Measurements from ENCODE around the gene NALCN.

The NALCN gene

DNA sequence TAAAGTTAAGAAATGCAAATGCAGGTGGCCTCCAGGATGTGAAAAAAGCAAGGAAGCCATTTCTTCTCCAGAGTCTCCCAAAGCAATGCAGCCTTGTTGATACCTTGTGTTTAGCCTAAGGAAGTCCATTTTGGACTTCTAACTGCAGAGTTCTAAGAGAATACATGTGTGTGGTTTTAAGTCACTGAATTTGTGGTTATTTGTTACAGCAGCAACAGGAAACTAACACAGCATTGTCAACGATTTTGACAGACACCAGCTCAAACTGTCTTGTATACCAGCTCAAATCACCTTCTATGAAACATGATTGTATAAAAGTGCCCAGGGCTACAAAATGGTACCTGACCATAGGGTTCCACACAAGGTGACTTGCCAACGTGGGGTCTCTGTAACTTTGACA is 151.4 kb downstream of the NALCN start:
- peaks cover 7% of the 10 kb centered on the region for H3K4me1 Mint-ChIP-seq (ENCODE audit: low read depth)
- H3K4me3 Mint-ChIP-seq, result no peak overlapping the region
- H3K27ac Mint-ChIP-seq, result no peak overlapping the region
- peaks cover 12% of the 10 kb centered on the region for H3K27me3 Mint-ChIP-seq (ENCODE audit: low read depth)
- H3K36me3 Mint-ChIP-seq (ENCODE audit: low read depth), result no peaks in the 10 kb centered on the region
- no peaks in the 10 kb centered on the region for H3K9me3 Mint-ChIP-seq
- DNase-seq (ENCODE audit: low spot score), result no peak

DNA sequence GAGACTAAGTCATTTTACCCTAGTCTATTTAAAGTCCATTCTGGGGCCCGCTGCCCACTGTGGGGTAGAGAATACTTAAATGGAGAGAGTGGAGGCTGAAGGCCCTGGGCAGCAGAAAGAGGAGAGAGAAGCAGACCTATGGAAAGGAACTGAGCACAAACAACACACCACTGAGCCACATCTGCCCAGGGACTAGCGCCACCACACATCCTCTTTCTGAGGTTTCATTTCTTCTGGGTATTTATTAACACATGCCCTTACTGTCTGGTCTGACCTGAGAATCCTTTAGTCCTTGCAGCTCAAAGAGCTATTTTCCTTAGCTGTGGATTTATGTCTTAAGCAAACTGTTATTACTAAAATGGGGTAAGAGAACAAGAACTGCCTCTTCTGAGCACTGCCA is 154.0 kb downstream of the NALCN start:
- H3K9me3 Mint-ChIP-seq, result no peaks in the 10 kb centered on the region
- no peak for DNase-seq (ENCODE audit: low spot score)
- H3K27me3 Mint-ChIP-seq (ENCODE audit: low read depth), result peaks cover 13% of the 10 kb centered on the region
- no peaks in the 10 kb centered on the region for H3K36me3 Mint-ChIP-seq (ENCODE audit: low read depth)
- no peak overlapping the region for H3K4me3 Mint-ChIP-seq
- H3K4me1 Mint-ChIP-seq (ENCODE audit: low read depth), result peaks cover 13% of the 10 kb centered on the region
- no peak overlapping the region for H3K27ac Mint-ChIP-seq

DNA sequence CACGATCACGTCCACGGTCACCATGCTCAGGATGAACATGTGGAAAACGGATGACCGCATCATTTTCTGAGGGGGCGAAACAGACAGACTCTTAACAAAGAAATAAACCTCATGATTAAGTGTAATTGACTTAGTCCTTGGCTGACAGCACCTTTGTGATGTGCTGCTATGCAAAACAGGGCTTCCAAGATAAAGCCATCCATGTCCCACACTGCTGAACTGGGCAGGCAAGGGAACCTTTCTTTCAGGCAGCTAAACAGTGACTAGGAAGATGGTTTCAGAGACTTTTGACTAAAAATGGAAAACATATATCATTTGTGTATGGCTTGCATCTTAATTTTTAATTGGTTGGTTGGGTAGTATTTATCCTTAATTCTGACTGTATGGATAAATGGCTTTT is 157.8 kb downstream of the NALCN start:
- peaks cover 6% of the 10 kb centered on the region for H3K4me1 Mint-ChIP-seq (ENCODE audit: low read depth)
- no peaks in the 10 kb centered on the region for H3K36me3 Mint-ChIP-seq (ENCODE audit: low read depth)
- H3K27me3 Mint-ChIP-seq (ENCODE audit: low read depth), result peaks cover 13% of the 10 kb centered on the region
- no peak overlapping the region for H3K27ac Mint-ChIP-seq
- no peak for DNase-seq (ENCODE audit: low spot score)
- no peaks in the 10 kb centered on the region for H3K9me3 Mint-ChIP-seq
- H3K4me3 Mint-ChIP-seq, result no peak overlapping the region

GRCh38 chr13:101258071-101258470 is 158.2 kb downstream of the NALCN start:
- H3K4me3 Mint-ChIP-seq, result no peak overlapping the region
- DNase-seq (ENCODE audit: low spot score), result peak; percentile 78
- peaks cover 6% of the 10 kb centered on the region for H3K4me1 Mint-ChIP-seq (ENCODE audit: low read depth)
- H3K27me3 Mint-ChIP-seq (ENCODE audit: low read depth), result peaks cover 13% of the 10 kb centered on the region
- H3K9me3 Mint-ChIP-seq, result no peaks in the 10 kb centered on the region
- H3K27ac Mint-ChIP-seq, result no peak overlapping the region
- no peaks in the 10 kb centered on the region for H3K36me3 Mint-ChIP-seq (ENCODE audit: low read depth)

- Mint-ChIP-seq H3K9me3 (peaks cover 5% of the 10 kb centered on the region), H3K27me3 (ENCODE audit: low read depth) (peaks cover 5% of the 10 kb centered on the region), H3K36me3 (ENCODE audit: low read depth) (no peaks in the 10 kb centered on the region), H3K27ac (no peak overlapping the region), H3K4me1 (ENCODE audit: low read depth) (peaks cover 6% of the 10 kb centered on the region), H3K4me3 (no peak overlapping the region)
- DNase-seq (ENCODE audit: low spot score), result no peak
These were observed 167.4 kb downstream of the NALCN start for GRCh38 chr13:101248739-101249514.

DNA sequence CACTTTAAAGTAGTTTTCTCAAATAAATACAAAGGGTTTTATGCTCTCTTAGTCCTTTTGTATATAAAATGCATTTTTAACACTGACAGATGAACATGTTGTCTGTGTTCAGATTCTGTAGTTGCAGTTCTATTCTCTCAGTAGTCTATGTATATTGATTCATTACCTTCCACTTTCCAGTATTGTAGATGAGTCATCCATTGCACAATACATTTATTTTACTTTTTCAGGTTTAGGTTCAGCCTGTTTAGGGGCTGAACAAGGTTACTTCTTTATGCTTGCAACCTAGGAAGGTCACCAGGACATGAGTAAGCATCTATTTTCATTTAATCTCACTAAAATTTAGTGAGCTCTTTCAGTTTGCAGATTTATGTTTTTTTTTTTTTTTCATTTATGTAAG is 173.6 kb downstream of the NALCN start:
- no peak overlapping the region for H3K4me3 Mint-ChIP-seq
- no peaks in the 10 kb centered on the region for H3K9me3 Mint-ChIP-seq
- no peak for DNase-seq (ENCODE audit: low spot score)
- H3K36me3 Mint-ChIP-seq (ENCODE audit: low read depth), result no peaks in the 10 kb centered on the region
- no peak overlapping the region for H3K27ac Mint-ChIP-seq
- peaks cover 6% of the 10 kb centered on the region for H3K4me1 Mint-ChIP-seq (ENCODE audit: low read depth)
- no peaks in the 10 kb centered on the region for H3K27me3 Mint-ChIP-seq (ENCODE audit: low read depth)

GRCh38 chr13:101238555-101238954 is 177.8 kb downstream of the NALCN start:
- no peaks in the 10 kb centered on the region for H3K9me3 Mint-ChIP-seq
- H3K36me3 Mint-ChIP-seq (ENCODE audit: low read depth), result no peaks in the 10 kb centered on the region
- H3K27me3 Mint-ChIP-seq (ENCODE audit: low read depth), result no peaks in the 10 kb centered on the region
- H3K4me3 Mint-ChIP-seq, result no peak overlapping the region
- no peak for DNase-seq (ENCODE audit: low spot score)
- H3K27ac Mint-ChIP-seq, result no peak overlapping the region
- no peaks in the 10 kb centered on the region for H3K4me1 Mint-ChIP-seq (ENCODE audit: low read depth)

DNA sequence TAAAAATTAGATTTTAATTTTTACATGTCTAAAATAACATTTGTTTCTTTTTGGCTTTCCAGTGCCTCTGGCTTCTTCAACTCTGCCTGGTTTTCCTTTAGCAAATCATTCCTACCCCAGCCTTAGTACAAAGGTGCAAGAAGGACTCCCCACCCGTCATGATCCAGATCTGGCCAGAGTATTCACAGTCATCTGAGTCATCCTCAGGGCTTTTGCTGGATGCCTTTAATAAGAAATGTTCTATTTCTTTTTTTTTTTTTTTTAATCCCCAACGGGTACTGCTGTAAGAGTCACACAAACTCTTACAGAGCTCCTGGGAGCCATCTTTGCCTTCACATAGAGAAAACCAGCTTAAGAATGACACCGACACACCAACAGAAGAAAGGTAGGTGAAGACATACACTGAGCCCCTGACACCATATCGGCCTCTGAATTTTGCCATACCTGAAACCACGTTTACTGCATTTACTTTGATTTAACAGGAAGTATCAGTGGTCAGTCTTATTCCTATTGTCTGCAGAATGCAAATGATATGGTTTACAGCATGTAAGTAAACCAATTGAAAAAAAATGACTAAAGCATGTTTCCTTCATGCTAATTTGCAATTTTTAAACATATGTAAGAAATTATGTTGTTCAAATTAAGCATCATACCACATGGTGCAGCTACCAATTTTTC is 184.4 kb downstream of the NALCN start:
- DNase-seq (ENCODE audit: low spot score), result no peak
- Mint-ChIP-seq H3K4me1 (ENCODE audit: low read depth) (no peaks in the 10 kb centered on the region), H3K9me3 (no peaks in the 10 kb centered on the region)

GRCh38 chr13:101230271-101230890 is 185.9 kb downstream of the NALCN start:
- H3K4me1 Mint-ChIP-seq (ENCODE audit: low read depth), result no peaks in the 10 kb centered on the region
- no peaks in the 10 kb centered on the region for H3K27me3 Mint-ChIP-seq (ENCODE audit: low read depth)
- no peaks in the 10 kb centered on the region for H3K9me3 Mint-ChIP-seq
- no peak overlapping the region for H3K4me3 Mint-ChIP-seq
- H3K27ac Mint-ChIP-seq, result no peak overlapping the region
- no peaks in the 10 kb centered on the region for H3K36me3 Mint-ChIP-seq (ENCODE audit: low read depth)
- DNase-seq (ENCODE audit: low spot score), result no peak

More for the DNA sequence above, 184.4 kb downstream of the NALCN start:
- Mint-ChIP-seq H3K27ac (no peak overlapping the region), H3K4me3 (no peak overlapping the region), H3K27me3 (ENCODE audit: low read depth) (no peaks in the 10 kb centered on the region), H3K36me3 (ENCODE audit: low read depth) (no peaks in the 10 kb centered on the region)

DNA sequence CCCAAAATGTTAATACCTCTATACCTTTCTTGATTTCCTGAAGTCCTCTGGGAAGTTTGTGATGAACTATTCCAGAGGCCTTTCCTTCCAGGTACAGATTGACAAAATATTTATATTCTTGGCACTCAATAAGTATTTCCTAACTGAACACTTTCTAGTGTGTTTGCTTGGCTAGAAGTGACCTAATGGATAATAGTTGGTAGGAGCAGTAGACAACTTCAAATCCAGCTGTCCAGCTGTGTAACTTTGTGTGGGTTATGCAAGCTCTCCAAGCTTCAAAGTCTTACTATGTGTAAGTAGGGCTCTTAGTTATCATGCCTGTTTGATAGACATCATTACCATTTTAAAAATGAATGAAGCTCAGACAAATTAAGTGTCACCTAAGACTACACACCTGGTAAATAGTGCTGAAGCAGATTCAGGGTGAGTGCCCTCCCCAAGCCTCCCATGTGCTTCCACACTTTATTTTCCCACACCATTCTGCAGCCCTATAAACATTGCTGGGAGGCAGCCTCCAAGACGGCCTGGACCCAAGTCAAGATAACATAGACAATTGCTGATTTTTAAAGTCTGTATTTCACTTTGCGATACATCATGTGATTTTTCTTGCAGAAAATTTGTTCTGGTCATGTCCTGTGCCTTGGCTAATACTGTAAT is 196.6 kb downstream of the NALCN start:
- Mint-ChIP-seq H3K27me3 (ENCODE audit: low read depth) (no peaks in the 10 kb centered on the region), H3K4me3 (no peak overlapping the region), H3K36me3 (ENCODE audit: low read depth) (no peaks in the 10 kb centered on the region), H3K4me1 (ENCODE audit: low read depth) (no peaks in the 10 kb centered on the region), H3K27ac (no peak overlapping the region), H3K9me3 (no peaks in the 10 kb centered on the region)
- DNase-seq (ENCODE audit: low spot score), result no peak

- no peak overlapping the region for H3K27ac Mint-ChIP-seq
- H3K4me3 Mint-ChIP-seq, result no peak overlapping the region
- no peaks in the 10 kb centered on the region for H3K27me3 Mint-ChIP-seq (ENCODE audit: low read depth)
- no peaks in the 10 kb centered on the region for H3K9me3 Mint-ChIP-seq
- DNase-seq (ENCODE audit: low spot score), result no peak
- H3K36me3 Mint-ChIP-seq (ENCODE audit: low read depth), result no peaks in the 10 kb centered on the region
- no peaks in the 10 kb centered on the region for H3K4me1 Mint-ChIP-seq (ENCODE audit: low read depth)
These were observed 197.8 kb downstream of the NALCN start for GRCh38 chr13:101218484-101218883.

DNA sequence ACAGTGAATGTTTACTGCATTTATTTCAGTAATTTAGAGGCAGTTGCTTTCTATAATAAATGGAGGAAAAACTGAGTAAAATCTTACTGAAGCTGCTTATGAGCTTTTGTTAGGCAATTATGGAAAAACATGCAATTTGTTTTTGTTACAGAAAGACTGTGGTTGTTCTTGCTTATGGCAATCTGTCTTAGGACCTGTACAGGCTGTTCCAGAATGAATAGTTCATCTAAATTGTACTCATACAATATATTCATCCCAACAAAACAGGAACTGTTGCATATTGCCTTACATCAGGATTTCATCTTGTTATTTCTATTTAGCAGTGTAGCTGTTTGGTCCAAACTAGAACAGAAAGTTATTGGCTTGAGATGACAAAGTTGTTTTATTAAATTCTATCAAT is 199.2 kb downstream of the NALCN start:
- H3K36me3 Mint-ChIP-seq (ENCODE audit: low read depth), result no peaks in the 10 kb centered on the region
- H3K9me3 Mint-ChIP-seq, result no peaks in the 10 kb centered on the region
- H3K27ac Mint-ChIP-seq, result no peak overlapping the region
- H3K4me1 Mint-ChIP-seq (ENCODE audit: low read depth), result no peaks in the 10 kb centered on the region
- no peak for DNase-seq (ENCODE audit: low spot score)
- no peak overlapping the region for H3K4me3 Mint-ChIP-seq
- H3K27me3 Mint-ChIP-seq (ENCODE audit: low read depth), result no peaks in the 10 kb centered on the region

GRCh38 chr13:101211261-101211660 is 205.0 kb downstream of the NALCN start:
- no peaks in the 10 kb centered on the region for H3K36me3 Mint-ChIP-seq (ENCODE audit: low read depth)
- H3K27me3 Mint-ChIP-seq (ENCODE audit: low read depth), result no peaks in the 10 kb centered on the region
- H3K27ac Mint-ChIP-seq, result no peak overlapping the region
- no peaks in the 10 kb centered on the region for H3K4me1 Mint-ChIP-seq (ENCODE audit: low read depth)
- no peak for DNase-seq (ENCODE audit: low spot score)
- H3K4me3 Mint-ChIP-seq, result no peak overlapping the region
- H3K9me3 Mint-ChIP-seq, result no peaks in the 10 kb centered on the region

GRCh38 chr13:101210774-101211173 is 205.5 kb downstream of the NALCN start:
- Mint-ChIP-seq H3K4me3 (no peak overlapping the region), H3K27me3 (ENCODE audit: low read depth) (no peaks in the 10 kb centered on the region), H3K4me1 (ENCODE audit: low read depth) (no peaks in the 10 kb centered on the region), H3K9me3 (no peaks in the 10 kb centered on the region), H3K36me3 (ENCODE audit: low read depth) (no peaks in the 10 kb centered on the region), H3K27ac (no peak overlapping the region)
- no peak for DNase-seq (ENCODE audit: low spot score)
